ENCODE results near the gene MYPN. TPM values are rescaled to one million over a fixed set of nuclear protein-coding genes. Genes with fewer than 3 reads are reported as not detected.
"Not testable (repeated sequence)": the region's sequence is repeated elsewhere in the genome, so short reads cannot be mapped to it uniquely, and the experiment has no call there.

The MYPN gene
- total RNA-seq, 1 experiment from 2014 or later = 6.0 TPM

- no peak for ATAC-seq
- peaks cover 38% of the 10 kb centered on the region for H4K20me1 ChIP-seq (ENCODE audit: low read length)
- H3K79me2 ChIP-seq (ENCODE audit: low read length) = peaks cover 48% of the 10 kb centered on the region
- peak overlapping the region; percentile 91 for H2AFZ ChIP-seq (ENCODE audit: low read length)
- H3F3A ChIP-seq (ENCODE audit: low read length, unreplicated experiment) = no peaks in the 10 kb centered on the region
- intact Hi-C loops (cut with micrococcal nuclease) = loop anchor here (2.0 kb wide), 1 partner anchor 191 kb away; the partner anchor contains the start of gene SIRT1
- H3K27ac ChIP-seq (ENCODE audit: low read length) = 0 out of 2 replicates have a peak overlapping the region, but pooled peaks have one; percentile 1
- peak overlapping the region; percentile 5; the same call in 1 of the 2 replicates for H3K9ac ChIP-seq (ENCODE audit: low read length)
- TF ChIP-seq EZH2phosphoT487 (IDR thresholded peaks at IDR 0.05; ENCODE audit: borderline replicate concordance, low read length) = no peak
- no peak for TF ChIP-seq CTCF (conservative IDR thresholded peaks at IDR 0.05; ENCODE audit: low read depth, low read length)
- TF ChIP-seq EZH2 (IDR thresholded peaks at IDR 0.05; ENCODE audit: low read length, unreplicated experiment) = no peak
- peaks cover 22% of the 10 kb centered on the region for H3K4me1 ChIP-seq (ENCODE audit: insufficient read depth, low read length)
- TSS peak; percentile 80 for BruUV-seq (replicated peaks)
- H3K36me3 ChIP-seq (ENCODE audit: low read depth, low read length) = peaks cover 23% of the 10 kb centered on the region
- POLR2A ChIA-PET (ENCODE audit: unreplicated experiment) = interaction anchor here (0.6 to 0.7 kb wide), 2 partner anchors 43 to 137 kb away, joined by 3 read pairs; no protein-coding TSS in a partner anchor
- peak overlapping the region; percentile 29 for H3K4me3 ChIP-seq (ENCODE audit: low read length)
- DNase-seq = no peak
- CTCF ChIA-PET = no interaction called here
- no peaks in the 10 kb centered on the region for H3K27me3 ChIP-seq (ENCODE audit: low read length)
- H3K9me3 ChIP-seq (ENCODE audit: low read length) = no peaks in the 10 kb centered on the region
- H3K9me2 ChIP-seq (replicated peaks; ENCODE audit: low read length) = no peaks in the 10 kb centered on the region
- H3K4me2 ChIP-seq (ENCODE audit: low read length) = peak overlapping the region; percentile 69
Observed at GRCh38 chr10:68075550-68076004, 33.7 kb upstream of the MYPN start.

- H2AFZ ChIP-seq (ENCODE audit: low read length); H3K9me3 ChIP-seq (ENCODE audit: low read length); H3K27ac ChIP-seq (ENCODE audit: low read length); H3K27me3 ChIP-seq (ENCODE audit: low read length); CTCF ChIA-PET; H3F3A ChIP-seq (ENCODE audit: low read length, unreplicated experiment); H3K9me2 ChIP-seq (replicated peaks; ENCODE audit: low read length); intact Hi-C loops (cut with micrococcal nuclease); POLR2A ChIA-PET (ENCODE audit: unreplicated experiment); DNase-seq; H3K4me3 ChIP-seq (ENCODE audit: low read length); BruUV-seq (replicated peaks); H3K9ac ChIP-seq (ENCODE audit: low read length); H3K4me2 ChIP-seq (ENCODE audit: low read length); ATAC-seq: not testable (repeated sequence)
- Histone ChIP-seq H3K79me2 (ENCODE audit: low read length) (peaks cover 43% of the 10 kb centered on the region), H4K20me1 (ENCODE audit: low read length) (peaks cover 33% of the 10 kb centered on the region), H3K4me1 (ENCODE audit: insufficient read depth, low read length) (peaks cover 22% of the 10 kb centered on the region), H3K36me3 (ENCODE audit: low read depth, low read length) (peaks cover 19% of the 10 kb centered on the region)
Observed at GRCh38 chr10:68076081-68076480, 33.2 kb upstream of the MYPN start.

- ChIA-PET CTCF (no interaction called here), POLR2A (ENCODE audit: unreplicated experiment) (no interaction called here)
- H3F3A ChIP-seq (ENCODE audit: low read length, unreplicated experiment) = no peaks in the 10 kb centered on the region
- H3K9me2 ChIP-seq (replicated peaks; ENCODE audit: low read length) = no peaks in the 10 kb centered on the region
- H3K36me3 ChIP-seq (ENCODE audit: low read depth, low read length) = peaks cover 10% of the 10 kb centered on the region
- intact Hi-C loops (cut with micrococcal nuclease) = no loop called here
- H3K79me2 ChIP-seq (ENCODE audit: low read length) = peaks cover 34% of the 10 kb centered on the region
- H3K4me2 ChIP-seq (ENCODE audit: low read length) = no peak overlapping the region
- no peak overlapping the region for H2AFZ ChIP-seq (ENCODE audit: low read length)
- peaks cover 23% of the 10 kb centered on the region for H4K20me1 ChIP-seq (ENCODE audit: low read length)
- TF ChIP-seq EZH2phosphoT487 (IDR thresholded peaks at IDR 0.05; ENCODE audit: borderline replicate concordance, low read length) = no peak
- TF ChIP-seq CTCF (conservative IDR thresholded peaks at IDR 0.05; ENCODE audit: low read depth, low read length) = no peak
- TF ChIP-seq EZH2 (IDR thresholded peaks at IDR 0.05; ENCODE audit: low read length, unreplicated experiment) = no peak
- no peak overlapping the region for H3K9ac ChIP-seq (ENCODE audit: low read length)
- H3K9me3 ChIP-seq (ENCODE audit: low read length) = no peaks in the 10 kb centered on the region
- no peak for DNase-seq
- H3K4me3 ChIP-seq (ENCODE audit: low read length) = no peak overlapping the region
- H3K27me3 ChIP-seq (ENCODE audit: low read length) = no peaks in the 10 kb centered on the region
- no peak for ATAC-seq
- H3K27ac ChIP-seq (ENCODE audit: low read length) = no peak overlapping the region
- H3K4me1 ChIP-seq (ENCODE audit: insufficient read depth, low read length) = peaks cover 22% of the 10 kb centered on the region
- no TSS peak for BruUV-seq (replicated peaks)
Observed at GRCh38 chr10:68077026-68077425, 32.3 kb upstream of the MYPN start.

All from PC-3 (cell line).